ENCODE measurements around the gene C16orf78. TPM values are rescaled to one million over a fixed set of nuclear protein-coding genes. Genes with fewer than 3 reads are reported as not detected.

The C16orf78 gene
- total RNA-seq, 1 experiment from 2014 or later: not detected

DNA sequence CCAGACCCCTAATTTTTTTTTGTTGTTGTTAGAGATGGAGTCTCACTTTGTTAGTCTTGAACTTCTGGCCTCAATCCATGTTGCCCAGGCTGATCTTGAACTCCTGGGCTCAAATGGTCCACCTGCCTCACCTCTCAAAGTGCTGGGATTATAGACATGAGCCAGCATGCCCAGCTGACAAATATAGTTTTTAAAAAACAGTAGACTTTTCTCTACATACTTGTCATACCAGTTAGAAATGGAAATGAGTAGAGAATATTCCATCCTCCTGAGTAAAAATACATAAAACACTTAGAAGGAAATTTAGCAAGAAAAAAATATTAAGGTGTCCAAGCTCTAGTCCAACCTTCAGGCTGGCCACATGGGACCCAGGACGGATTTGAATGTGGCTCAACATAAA lies 21.4 kb downstream of the C16orf78 start:
- DNase-seq (ENCODE audit: low read depth): no peak

DNA sequence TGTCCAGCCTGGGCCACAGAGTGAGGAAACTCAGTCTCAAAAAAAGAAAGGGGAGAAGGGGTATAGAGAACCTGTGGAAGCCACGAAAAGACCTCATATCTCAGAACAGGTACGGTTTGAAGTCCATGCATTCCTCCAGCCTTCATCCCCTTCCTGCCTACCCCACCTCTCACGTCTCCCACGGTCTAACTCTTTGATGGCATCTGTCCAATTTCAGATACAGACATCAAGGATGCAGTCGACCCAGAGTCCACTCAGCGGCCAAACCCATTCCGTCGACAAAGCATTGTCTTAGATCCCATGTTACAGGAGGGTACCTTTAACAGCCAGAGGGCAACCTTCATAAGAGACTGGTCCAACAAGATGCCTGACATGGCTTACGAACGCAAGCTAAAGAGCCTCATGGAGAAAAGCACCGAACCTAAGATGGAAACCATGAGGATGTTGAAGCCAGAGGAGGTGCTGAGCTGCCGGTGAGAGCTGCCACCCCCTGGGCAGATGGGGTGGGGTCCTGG lies 22.7 kb downstream of the C16orf78 start:
- no peak for DNase-seq (ENCODE audit: low read depth)

DNA sequence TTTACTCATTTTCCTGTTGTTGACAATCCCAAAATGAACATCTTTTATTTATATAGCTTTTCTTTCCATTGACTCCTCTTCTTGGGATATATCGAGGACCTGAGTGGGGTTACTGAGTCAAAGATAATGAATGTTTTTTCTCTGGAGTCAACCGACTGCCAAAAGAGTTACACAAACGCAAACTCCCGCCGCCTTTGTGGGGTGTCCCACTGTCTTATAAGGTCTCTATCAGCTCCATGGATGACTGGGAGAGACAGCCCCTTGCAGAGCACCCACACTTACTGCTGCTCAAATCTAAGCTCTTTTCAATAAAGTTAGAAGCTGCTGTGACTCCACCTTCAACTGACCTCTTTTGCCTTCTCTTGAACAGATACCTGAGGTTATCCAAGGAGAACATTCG lies 25.2 kb downstream of the C16orf78 start:
- no peak for DNase-seq (ENCODE audit: low read depth)

DNA sequence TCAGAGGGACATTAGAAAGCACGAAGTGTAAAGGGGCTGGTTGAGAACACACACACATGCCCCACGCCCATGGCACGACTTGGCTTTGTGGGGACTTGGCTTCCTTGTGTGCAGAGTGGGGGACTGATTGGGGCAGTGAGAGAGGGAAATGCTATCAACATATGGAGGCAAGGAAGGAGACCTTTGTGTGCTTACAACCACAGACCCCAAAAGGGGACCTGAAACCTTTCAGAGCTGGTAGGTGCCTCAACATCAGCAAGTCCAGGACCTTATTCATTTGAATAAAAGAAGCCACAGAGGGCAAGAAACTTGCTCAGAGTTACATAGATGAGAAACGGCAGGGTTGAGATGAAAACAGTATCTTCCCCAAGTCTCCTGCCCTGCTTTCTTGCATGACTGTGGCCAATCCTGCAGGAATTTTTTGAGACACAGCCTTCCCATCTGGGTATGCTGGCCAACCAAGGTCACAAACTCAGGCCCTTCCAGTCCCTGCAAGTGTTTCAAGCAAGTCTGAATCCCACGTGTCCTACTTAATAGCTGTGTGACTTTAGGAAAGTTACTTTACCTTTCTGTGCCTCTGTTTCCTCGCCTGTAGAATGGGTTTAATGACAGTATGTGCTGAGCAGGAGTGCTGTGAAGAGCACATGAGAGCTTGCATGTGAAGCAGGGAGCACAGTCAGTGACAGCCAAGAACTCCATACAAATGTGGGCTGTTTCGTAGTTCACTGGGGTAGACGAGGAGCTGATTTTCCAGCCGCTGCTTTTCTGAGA lies 26.2 kb downstream of the C16orf78 start:
- DNase-seq (ENCODE audit: low read depth): no peak

DNA sequence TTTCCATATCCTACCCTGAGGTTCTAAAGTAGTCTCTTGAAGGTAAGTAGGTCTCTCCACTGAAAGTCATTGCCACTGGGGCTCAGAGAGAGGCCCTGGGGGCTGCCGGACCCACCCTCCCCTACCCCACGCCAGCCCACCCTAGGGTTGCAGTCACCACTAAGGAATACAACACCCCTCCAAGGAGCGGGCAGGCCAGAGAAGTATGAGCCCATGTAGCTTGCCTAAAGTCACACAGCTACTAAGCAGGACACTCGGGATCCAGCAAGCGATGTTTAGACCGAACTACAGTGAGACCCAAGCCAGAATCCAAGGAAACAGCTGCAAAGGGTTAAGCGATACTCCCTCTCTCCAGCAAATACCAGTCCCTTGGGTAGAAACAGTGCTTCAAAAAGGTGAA lies 27.0 kb downstream of the C16orf78 start:
- DNase-seq (ENCODE audit: low read depth): no peak

DNA sequence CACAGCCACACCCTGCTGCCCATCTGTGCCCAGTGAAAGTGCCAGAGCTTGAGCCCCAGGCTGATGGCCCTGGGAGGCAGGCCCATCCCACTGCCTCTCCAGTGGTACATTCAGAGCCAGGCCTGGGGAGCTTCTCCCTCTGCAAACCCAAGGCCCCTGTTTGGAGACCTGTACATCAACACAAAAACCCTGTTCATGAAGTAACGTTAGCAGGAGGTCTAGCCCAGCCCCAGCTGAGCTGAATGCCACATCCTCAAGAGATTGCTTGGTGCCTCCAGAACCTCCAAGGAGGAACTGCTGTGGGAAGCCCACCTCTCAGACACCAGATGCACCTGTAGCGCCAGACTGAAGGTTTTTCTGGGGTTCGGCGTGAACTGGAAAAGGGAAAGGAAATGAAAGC lies 31.5 kb downstream of the C16orf78 start:
- no peak for DNase-seq (ENCODE audit: low read depth)

DNA sequence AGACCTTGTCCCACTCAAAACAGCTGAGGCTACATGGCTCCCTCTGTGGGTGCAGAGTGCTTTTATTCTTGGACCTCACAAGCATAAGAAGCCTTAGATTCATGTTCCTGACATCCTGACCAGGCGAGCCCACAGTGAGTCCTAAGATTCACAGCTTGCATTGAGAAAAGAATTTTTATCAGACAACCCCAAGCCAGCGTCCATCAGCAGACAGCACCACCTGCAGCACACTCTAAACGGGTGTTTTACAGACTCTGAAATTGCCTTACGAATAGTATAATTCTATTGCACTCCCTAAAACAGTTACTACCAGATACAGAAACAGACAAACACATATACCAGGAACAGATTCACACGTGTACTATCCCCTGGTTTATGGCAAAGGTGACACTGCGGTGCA lies 31.9 kb downstream of the C16orf78 start:
- no peak for DNase-seq (ENCODE audit: low read depth)

DNA sequence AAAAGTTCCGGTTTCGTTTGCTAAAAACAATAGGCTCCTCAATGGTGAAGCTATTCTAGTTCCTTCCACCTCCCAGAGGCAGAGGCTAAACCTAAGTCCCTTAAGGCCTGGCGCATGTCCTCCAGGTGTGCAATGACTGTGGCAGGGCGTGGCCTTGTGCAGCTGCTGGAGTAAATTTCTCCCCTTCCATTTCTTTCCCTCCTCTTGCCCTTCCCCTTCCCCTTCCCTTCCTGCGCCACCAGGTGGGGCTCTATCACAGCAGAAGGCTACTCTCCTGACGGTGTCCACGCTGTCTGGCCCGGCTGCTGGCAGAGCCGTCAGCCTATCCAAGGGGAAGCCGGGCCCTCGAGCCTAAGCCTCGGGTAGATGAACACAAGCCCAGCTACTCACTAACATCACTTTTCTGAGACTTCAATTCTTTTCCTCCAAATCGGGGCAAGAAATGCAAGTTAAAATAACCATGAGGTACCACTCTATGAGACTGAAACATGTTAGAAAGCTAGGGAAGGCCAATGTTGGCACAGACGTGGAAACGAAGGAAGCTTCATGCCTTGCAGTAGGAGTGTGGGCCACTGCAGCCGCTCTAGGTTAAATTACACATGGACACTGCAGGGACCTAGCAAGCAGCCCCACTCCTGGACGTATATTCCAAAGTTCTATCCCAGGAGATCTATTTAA lies 34.4 kb downstream of the C16orf78 start:
- DNase-seq (ENCODE audit: low read depth): peak; percentile 58

DNA sequence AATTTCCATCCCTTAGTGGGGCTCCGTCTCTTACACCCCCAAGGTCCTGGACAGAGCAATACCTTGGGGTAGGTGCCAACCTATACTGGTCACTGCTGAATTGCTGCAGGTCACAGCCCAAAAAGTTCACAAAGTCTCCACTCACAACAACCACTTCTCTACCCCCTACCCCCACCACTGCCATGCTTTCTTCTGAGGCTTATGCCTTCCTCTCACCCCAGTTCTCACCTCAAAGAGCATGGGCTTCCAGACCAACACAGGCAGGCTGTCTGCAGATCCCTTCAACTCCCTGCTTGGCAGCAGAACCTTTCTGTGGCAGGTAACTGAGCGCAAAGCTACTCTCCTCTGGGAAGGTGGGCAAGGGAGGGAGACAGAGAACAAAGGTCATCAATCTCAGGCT lies 35.5 kb downstream of the C16orf78 start:
- DNase-seq (ENCODE audit: low read depth): no peak

DNA sequence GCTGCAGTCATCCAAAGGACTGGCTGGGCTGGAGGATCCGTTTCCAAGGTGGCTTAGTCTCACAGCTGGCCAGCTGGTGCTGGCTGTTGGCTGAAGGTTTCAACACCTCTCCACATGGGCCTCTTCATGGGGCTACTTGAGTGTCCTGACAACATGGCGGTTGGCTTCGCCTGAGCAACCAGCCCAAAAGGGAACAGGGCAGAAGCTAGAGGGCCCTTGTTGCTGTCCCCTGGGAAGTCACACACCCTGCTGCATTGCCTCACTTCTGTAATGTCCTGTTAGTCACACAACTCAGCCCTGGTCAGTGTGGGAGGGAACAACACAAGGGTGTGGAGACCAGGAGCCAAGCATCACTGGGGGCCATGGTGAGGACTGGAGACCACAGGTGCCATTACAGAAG lies 36.6 kb downstream of the C16orf78 start:
- DNase-seq (ENCODE audit: low read depth): no peak

DNA sequence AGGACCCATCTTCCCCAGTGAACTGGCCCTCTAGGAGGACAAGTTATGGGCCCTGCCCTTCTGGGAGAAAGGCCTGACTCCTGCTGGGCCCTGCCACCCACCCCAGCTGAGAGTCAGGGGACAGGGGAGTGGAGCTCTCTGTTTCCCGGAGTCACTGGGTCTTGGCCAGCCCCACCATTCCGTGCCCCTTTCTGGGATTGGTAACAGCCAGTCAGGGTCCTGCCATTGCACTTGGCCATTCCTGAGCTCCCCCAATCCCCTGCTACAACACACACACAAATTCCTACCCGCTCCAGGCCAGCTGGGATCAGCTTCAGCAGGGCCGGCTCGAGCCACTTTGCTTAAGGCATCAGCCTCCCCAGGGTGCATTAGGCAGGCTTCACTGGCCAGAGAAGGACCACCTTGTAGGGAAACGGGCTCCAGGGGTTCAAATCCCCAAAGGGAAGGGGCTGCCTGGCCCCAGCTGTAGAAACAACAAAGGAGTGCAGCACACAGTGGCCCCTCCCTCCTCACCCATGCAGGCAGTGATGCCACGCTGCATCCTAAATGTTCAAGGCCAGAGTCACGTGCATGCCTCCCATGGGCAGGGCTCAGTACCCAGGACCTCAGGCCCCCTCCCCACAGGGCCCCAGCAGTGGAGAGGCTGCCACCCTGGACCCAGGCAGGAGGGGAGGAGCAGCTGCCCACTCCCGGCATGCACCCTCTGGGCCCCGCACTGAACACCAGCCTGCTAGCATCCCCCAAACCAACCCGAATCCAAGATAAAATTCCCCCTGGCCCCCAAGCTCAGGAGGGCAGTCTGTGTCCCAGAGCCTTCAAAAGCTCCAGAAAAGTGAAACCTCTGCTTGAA lies 37.7 kb downstream of the C16orf78 start:
- DNase-seq (ENCODE audit: low read depth): no peak

DNA sequence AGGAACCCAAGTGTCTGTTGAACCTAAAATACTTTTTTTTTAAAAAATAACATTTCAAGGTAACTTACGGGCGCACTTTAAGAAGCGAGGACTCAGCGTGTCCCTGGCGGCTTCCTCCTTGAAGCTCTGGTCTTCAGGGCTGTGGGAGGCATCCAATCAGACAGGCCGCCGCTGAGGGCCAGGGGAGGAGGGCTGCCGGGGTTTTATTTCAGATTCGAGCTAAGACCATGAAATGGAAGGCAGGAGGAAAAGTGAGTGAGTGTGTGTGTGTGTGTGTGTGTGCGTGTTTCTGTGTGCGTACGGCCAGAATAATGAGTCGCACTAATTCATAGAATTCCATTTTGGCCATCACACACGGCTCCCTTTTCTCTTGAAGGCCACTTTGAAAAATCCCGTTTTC lies 41.1 kb downstream of the C16orf78 start:
- no peak for DNase-seq (ENCODE audit: low read depth)

DNA sequence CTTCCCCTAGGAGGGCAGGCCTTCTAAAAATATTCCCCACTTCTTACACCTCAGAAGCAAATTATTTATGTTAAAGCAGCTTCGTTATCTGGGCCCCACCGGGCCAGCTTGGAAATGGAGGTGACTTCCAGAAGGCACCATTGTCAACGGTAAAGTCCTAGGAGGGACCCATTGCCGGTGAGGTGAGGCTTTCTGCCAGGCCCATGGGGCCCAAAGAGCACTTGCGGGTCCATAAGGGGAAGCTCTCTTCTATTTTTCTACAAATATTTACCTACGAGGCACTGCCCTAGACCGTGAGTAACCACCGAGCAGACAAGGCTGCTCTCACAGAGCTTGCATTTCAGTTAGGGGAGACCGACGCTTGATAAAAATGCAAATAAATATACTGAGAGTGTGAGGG lies 41.5 kb downstream of the C16orf78 start:
- DNase-seq (ENCODE audit: low read depth): no peak

DNA sequence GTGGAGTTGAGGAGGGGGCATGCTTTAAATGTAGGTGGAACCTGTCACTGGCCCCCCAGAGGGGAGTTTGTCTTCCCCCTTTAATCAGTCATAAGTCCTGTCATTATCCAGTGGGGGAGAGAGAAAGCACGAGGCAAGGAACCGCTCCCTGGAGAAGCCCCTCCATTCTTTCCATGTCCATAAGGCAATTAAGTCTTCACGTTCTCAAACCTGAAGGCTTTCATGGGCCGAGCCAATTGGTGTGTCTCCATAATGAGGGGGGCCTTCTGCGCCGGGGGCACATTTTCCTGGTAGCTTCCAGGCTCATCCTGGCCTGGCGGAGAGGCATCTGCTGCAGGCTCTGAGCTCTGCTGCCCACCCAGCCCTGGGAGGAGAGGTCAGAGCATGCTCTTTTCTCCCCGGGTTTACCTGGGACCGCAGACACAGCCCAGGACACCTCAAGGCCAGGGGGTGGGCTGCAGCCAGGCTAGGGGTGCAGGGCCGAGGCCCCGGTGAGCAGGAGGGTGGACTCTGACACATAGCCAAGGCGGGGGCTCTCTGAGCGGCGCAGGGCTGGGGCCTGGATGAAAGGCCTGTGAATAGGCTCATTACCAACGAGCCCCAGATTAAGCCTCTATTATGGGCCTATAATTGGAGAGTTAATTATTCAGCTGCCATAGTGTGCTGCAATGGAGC lies 42.5 kb downstream of the C16orf78 start:
- DNase-seq (ENCODE audit: low read depth): no peak

DNA sequence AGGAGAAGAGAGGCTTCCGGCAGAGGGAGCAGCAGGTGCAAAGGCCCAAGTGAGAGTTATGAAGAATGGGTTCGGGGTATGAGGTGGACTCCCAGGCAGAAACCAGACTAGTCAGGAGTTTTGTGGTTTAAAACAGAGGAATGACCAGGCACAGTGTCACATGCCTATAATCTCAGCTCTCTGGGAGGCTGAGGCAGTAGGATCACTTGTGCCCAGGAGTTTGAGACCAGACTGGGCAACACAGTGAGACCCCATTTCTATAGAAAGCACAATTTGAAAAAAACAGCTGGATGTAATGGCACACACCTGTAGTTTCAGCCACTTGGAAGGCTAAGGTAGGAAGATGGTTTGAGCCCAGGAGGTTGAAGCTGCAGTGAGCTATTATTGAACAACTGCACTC lies 43.8 kb downstream of the C16orf78 start:
- DNase-seq (ENCODE audit: low read depth): no peak

DNA sequence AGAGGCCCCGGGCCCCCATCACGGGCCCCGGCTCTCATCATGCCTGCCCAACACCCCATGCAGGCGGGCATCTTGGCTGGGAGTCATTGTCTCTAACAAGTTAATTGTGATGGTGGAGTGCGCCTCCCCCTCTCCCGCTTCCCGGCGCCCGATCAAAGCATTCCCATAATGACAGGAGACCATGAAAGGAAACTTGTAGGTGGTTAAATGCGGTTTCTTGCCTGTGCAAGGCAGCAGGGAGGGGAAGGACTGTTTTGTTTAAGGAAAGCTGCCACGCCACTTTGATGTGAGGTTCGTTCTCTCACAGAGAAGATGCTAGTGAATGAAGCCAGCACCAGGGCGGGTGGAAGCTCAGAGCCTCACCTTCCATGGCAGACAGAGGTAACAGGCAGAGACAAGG lies 45.4 kb downstream of the C16orf78 start:
- no peak for DNase-seq (ENCODE audit: low read depth)

DNA sequence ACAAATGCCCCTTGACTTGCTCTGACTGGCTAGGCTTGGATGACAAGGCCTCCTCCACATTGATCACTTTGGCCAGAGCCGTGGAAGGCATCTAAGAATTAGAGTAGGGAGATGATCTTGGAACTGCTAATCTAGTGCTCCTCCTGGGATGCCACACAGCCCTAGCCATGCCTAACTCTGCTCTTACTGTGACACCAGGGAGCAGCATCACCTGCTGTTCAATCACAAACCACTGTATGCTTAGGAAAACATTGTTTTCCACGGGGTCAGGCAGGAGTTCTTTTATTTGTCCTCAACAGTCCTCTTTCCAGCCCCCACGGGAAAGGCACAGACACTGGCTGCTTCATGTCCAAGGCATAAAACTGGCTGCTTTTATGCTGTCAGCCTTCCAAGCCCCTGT lies 46.3 kb downstream of the C16orf78 start:
- no peak for DNase-seq (ENCODE audit: low read depth)

DNA sequence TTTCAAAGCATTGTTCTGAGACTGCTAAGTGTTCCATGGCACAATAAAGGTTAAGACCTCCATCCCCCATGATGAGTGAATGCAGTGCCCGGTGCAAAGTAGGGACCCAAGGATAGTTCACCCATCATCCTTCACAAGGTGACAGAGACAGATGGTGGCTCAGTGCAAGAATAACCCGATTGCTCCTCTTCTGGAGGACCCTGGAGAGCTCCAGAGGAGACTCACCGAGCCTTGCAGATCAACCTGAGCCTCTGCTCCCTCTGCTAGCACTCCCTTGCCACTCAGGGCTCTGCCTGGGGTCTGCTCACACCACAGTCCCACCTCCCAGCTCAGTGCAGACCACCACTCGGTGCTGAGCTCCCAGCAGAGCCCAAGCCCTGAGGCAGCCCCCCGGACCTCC lies 49.3 kb downstream of the C16orf78 start:
- DNase-seq (ENCODE audit: low read depth): no peak

DNA sequence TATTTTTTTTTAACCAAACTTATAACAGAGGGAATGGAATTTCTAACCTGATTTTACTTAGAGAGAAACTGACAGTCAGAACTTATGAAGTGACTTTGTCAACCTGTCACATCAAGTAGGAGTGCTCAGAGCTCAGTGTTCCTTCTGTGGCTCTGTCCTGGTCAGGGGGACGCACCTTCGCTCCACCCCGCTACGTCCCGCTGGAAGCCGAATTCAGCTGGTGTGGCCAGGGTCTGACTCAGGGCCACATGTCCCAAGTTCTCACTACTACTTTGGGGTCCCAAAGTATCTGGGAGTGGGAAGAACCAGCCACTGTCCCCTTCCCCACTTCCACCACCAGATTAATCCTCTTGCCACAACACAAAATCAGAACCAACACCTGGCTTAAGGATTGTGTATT lies 51.4 kb downstream of the C16orf78 start:
- no peak for DNase-seq (ENCODE audit: low read depth)

DNA sequence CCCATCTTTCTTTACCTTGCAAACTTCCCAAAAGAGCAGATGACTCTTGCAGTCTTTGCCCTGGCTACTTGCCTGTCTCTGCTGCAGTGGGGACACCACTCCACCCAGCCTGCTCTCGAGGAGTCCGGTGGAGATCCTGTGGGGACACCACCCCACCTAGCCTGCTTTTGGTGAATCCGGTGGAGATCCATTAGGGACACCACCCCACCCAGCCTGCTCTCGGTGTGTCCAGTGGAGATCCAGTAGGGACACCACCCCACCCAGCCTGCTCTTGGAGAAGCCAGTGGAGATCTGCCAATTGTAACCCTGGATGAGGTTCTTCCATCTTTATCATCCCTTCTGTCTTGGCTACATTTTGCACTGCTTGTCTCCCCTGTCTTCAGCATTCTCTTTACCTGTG lies 54.2 kb downstream of the C16orf78 start:
- no peak for DNase-seq (ENCODE audit: low read depth)

DNA sequence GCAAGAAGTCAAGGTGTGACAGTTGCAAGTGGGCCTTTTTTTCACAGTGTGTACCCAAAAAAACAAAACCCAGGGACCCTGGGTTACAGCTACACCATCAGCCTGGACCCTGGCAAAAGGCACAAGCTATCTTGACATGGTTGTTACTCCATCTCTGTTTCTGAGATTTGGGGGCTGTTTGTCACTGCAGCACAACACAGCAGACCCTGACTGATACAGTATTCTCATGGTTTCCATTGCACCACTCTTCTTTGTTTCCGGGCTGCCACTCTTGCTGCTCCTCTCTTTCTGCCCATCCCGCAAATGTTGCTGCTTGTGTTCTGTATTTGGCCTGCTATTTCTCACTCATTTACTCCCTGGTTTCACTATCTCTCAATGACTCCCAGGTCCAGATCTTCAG lies 55.2 kb downstream of the C16orf78 start:
- no peak for DNase-seq (ENCODE audit: low read depth)

DNA sequence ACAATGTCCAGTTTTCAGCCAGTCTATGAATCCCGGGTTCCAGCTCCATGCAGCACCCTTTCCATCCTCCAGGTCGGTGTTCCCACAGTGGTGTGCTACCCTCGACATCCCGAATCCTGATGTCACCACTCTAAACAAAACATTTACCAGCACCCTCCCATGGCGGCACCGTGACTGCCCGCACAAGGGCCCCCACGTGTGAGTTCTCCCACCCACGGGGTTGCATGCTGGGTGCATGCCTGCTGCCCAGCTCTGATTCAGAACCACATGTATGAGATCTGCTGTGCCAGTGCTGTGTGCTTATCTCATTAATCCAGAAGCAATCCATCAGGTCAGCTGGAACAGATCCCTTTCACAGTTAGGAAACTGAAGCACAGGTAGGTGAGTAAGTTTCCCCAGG lies 57.4 kb downstream of the C16orf78 start:
- DNase-seq (ENCODE audit: low read depth): no peak
